Psoas muscle (tissue), 8 donors: ENCODE results near the gene TACR3. TPM values are rescaled to one million over a fixed set of nuclear protein-coding genes. Genes with fewer than 3 reads are reported as not detected.
"Not testable (repeated sequence)": the region's sequence is repeated elsewhere in the genome, so short reads cannot be mapped to it uniquely, and the experiment has no call there.

ENCODE experiments used
- ATAC-seq, 4 donors: fragments of 200-7000 bp; cut with Tn5 transposase; one replicate each; pipeline ENCODE4 v1.9.1; 2020; ENCODE audit warnings: moderate library complexity in 3 of 4, mild to moderate bottlenecking in 2 of 4
- DNase-seq, 2 donors: peaks; one replicate each; pipeline ENCODE4 v3.0.0-alpha.2; 2020
- H3K27ac ChIP-seq: fragments of 200-600 bp; one replicate; pipeline ENCODE4 v1.8.0; 2022
- H3K27me3 ChIP-seq, 3 donors: fragments of 200-600 bp in 1 of 3; one replicate each; pipeline versions ENCODE4 v1.6.1 to v1.8.0; 2013 to 2022; ENCODE audit warnings: low read length in 2 of 3, mild to moderate bottlenecking in 2 of 3, moderate library complexity in 1 of 3; ENCODE audit not compliant: insufficient read depth in 3 of 3
- H3K36me3 ChIP-seq, 2 donors: fragments of 200-600 bp in 1 of 2; one replicate each; pipeline versions ENCODE4 v1.6.1 to v1.8.0; 2013 to 2022; ENCODE audit warnings: low read depth in 1 of 2, mild to moderate bottlenecking in 1 of 2, moderate library complexity in 1 of 2; ENCODE audit not compliant: insufficient read depth in 1 of 2
- H3K4me1 ChIP-seq: fragments of 200-600 bp; one replicate; pipeline ENCODE4 v1.8.0; 2022
- H3K4me3 ChIP-seq: fragments of 200-600 bp; one replicate; pipeline ENCODE4 v1.8.0; 2022; ENCODE audit warnings: mild to moderate bottlenecking
- H3K9me3 ChIP-seq: fragments of 200-600 bp; one replicate; pipeline ENCODE4 v1.8.0; 2022
- CTCF ChIP-seq: fragments of 200-600 bp; IDR thresholded peaks from one replicate; pipeline ENCODE4 v1.8.0; 2022; ENCODE audit warnings: antibody characterized with exemption
- WGBS, 3 donors: extraction: QIAGEN DNeasy Blood & Tissue Kit; methylation state at CpG; one replicate each; pipeline versions ENCODE4 v1.1.6 to v1.1.7; 2013; 5-methylcytosine and 5-hydroxymethylcytosine counted together
- intact Hi-C, 2 donors: fragments of 100-400 bp; cut with DNase I; formaldehyde crosslinking; loops; one replicate each; pipeline versions ENCODE4 v1.11.0 to v1.14.2; 2022
- polyA plus RNA-seq, 3 donors: library from polyadenylated mRNA; stranded (reverse); fragments of 200-250 nt; gene quantifications; one replicate each; pipeline ENCODE4 v1.2.3, GENCODE V29; 2013
- total RNA-seq, 4 donors: library from RNA; stranded (reverse); fragmentation: NEBNext Ultra II Directional in 2 of 4; extraction: Animal tissue kit (Norgen Biotek cat#: 25700) in 2 of 4; gene quantifications; one replicate each; pipeline versions ENCODE4 v1.2.1 to v1.2.4, GENCODE V29; 2021 to 2023
- donor health status: healthy with polysubstance abuse.
- donor health status: DM: no; HTN: no; CAD: no; lungs with moderate emphysema.
- donor health status: Bipolar disorder and iron deficiency.
- donor health status: healthy.
- donor health status: DM: yes; HTN: yes; CAD: no.
- donor health status: DM: no; HTN: no; CAD: no.
- donor health status: DM: no; HTN: no; CAD: no.
- donor health status: DM: yes; HTN: yes; CAD: no.

The TACR3 gene
- total and polyA plus RNA-seq, 7 donors = 0.01 to 0.11 (median 0.06) TPM; not detected in 1

- no peak for TF ChIP-seq CTCF
- 92 to 95% (median 95%) methylated on average over 7 of the region's 7 CpGs for WGBS, 3 donors
- DNase-seq (no peak), ATAC-seq (no peak)
- Histone ChIP-seq H3K4me3 (no peak overlapping the region), H3K4me1 (no peaks in the 10 kb centered on the region), H3K27ac (no peak overlapping the region), H3K27me3 (no peaks in the 10 kb centered on the region), H3K9me3 (no peaks in the 10 kb centered on the region), H3K36me3 (no peaks in the 10 kb centered on the region)
- intact Hi-C loops = no loop called here
Observed at GRCh38 chr4:103753868-103754653, 34.3 kb upstream of the TACR3 start.

GRCh38 chr4:103723150-103723549, 3.4 kb upstream of the TACR3 start:
- H3K36me3 ChIP-seq, intact Hi-C loops, H3K4me1 ChIP-seq, DNase-seq, ATAC-seq, H3K4me3 ChIP-seq, H3K9me3 ChIP-seq, H3K27me3 ChIP-seq, H3K27ac ChIP-seq: not testable (repeated sequence)
- WGBS, 3 donors = 96 to 97% (median 96%) methylated on average over 22 to 27 of the region's 27 CpGs

GRCh38 chr4:103721251-103721650, 1.5 kb upstream of the TACR3 start:
- H3K27ac ChIP-seq = no peak overlapping the region
- H3K4me1 ChIP-seq = no peaks in the 10 kb centered on the region
- H3K36me3 ChIP-seq = no peaks in the 10 kb centered on the region
- H3K27me3 ChIP-seq = peaks cover 0 to 3% (median 0%) of the 10 kb centered on the region in 3 donors
- no peak for ATAC-seq
- WGBS, 3 donors = 84 to 88% (median 87%) methylated on average over 3 of the region's 3 CpGs
- no peak for TF ChIP-seq CTCF
- H3K4me3 ChIP-seq = no peak overlapping the region
- no peaks in the 10 kb centered on the region for H3K9me3 ChIP-seq
- DNase-seq = no peak
- intact Hi-C loops = no loop called here

GRCh38 chr4:103720661-103721060, 876 bp upstream of the TACR3 start:
- H3K4me3 ChIP-seq = no peak overlapping the region
- no peak for TF ChIP-seq CTCF
- peaks cover 0 to 3% (median 0%) of the 10 kb centered on the region in 3 donors for H3K27me3 ChIP-seq
- H3K4me1 ChIP-seq = no peaks in the 10 kb centered on the region
- no peaks in the 10 kb centered on the region for H3K9me3 ChIP-seq
- H3K27ac ChIP-seq = no peak overlapping the region
- no peak for ATAC-seq
- intact Hi-C loops = no loop called here
- H3K36me3 ChIP-seq = no peaks in the 10 kb centered on the region
- DNase-seq = no peak
- WGBS, 3 donors = 50 to 60% (median 52%) methylated on average over 8 of the region's 8 CpGs

GRCh38 chr4:103719105-103719829, 518 bp downstream of the TACR3 start:
- DNase-seq (peak in 1 of 2 donors; percentile 45), ATAC-seq (peak in 1 of 4 donors; percentile 40)
- peaks cover 0 to 3% (median 0%) of the 10 kb centered on the region in 3 donors for H3K27me3 ChIP-seq
- H3K27ac ChIP-seq = no peak overlapping the region
- TF ChIP-seq CTCF = no peak
- H3K36me3 ChIP-seq = no peaks in the 10 kb centered on the region
- H3K9me3 ChIP-seq = no peaks in the 10 kb centered on the region
- intact Hi-C loops = no loop called here
- H3K4me1 ChIP-seq = no peaks in the 10 kb centered on the region
- 3% methylated on average over 32 to 39 of the region's 39 CpGs for WGBS, 3 donors
- peak overlapping the region; percentile 42 for H3K4me3 ChIP-seq
